Measurements from ENCODE around the gene ITGB6.

DNA sequence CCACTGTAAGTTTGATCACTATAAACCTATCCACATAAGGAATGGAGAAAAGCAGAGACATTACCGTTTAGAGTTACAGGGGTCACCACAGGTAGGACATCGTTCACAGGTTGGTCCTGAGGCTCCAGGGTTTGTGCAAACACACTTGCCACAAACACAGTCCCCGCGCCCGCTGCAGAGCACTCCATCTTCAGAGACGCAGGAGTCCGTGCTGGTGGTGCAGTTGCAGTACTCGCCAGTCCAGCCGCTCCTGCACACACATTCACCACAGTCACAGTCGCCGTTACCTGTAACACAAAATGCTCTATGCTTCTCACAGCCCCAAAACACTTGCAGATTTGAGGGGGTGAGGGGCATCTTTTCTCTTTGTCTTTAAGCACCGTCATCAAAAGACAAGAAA, 73.8 kb downstream of the ITGB6 start:
- TF ChIP-seq POLR2AphosphoS5 (IDR thresholded peaks at IDR 0.05) (no peak), EP300 (IDR thresholded peaks at IDR 0.05) (no peak), POLR2A (IDR thresholded peaks at IDR 0.05) (no peak)
- TF ChIP-seq, protein P1, sequence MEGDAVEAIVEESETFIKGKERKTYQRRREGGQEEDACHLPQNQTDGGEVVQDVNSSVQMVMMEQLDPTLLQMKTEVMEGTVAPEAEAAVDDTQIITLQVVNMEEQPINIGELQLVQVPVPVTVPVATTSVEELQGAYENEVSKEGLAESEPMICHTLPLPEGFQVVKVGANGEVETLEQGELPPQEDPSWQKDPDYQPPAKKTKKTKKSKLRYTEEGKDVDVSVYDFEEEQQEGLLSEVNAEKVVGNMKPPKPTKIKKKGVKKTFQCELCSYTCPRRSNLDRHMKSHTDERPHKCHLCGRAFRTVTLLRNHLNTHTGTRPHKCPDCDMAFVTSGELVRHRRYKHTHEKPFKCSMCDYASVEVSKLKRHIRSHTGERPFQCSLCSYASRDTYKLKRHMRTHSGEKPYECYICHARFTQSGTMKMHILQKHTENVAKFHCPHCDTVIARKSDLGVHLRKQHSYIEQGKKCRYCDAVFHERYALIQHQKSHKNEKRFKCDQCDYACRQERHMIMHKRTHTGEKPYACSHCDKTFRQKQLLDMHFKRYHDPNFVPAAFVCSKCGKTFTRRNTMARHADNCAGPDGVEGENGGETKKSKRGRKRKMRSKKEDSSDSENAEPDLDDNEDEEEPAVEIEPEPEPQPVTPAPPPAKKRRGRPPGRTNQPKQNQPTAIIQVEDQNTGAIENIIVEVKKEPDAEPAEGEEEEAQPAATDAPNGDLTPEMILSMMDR (IDR thresholded peaks at IDR 0.05): no peak

Measured in stomach (tissue), 4 donors.